ENCODE results near the gene DIS3L2.

- TF ChIP-seq, protein P1, sequence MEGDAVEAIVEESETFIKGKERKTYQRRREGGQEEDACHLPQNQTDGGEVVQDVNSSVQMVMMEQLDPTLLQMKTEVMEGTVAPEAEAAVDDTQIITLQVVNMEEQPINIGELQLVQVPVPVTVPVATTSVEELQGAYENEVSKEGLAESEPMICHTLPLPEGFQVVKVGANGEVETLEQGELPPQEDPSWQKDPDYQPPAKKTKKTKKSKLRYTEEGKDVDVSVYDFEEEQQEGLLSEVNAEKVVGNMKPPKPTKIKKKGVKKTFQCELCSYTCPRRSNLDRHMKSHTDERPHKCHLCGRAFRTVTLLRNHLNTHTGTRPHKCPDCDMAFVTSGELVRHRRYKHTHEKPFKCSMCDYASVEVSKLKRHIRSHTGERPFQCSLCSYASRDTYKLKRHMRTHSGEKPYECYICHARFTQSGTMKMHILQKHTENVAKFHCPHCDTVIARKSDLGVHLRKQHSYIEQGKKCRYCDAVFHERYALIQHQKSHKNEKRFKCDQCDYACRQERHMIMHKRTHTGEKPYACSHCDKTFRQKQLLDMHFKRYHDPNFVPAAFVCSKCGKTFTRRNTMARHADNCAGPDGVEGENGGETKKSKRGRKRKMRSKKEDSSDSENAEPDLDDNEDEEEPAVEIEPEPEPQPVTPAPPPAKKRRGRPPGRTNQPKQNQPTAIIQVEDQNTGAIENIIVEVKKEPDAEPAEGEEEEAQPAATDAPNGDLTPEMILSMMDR (conservative IDR thresholded peaks at IDR 0.05), result no peak
- TF ChIP-seq EZH2 (IDR thresholded peaks at IDR 0.05; ENCODE audit: low read depth), result no peak
Measured at GRCh38 chr2:232211743-232212686, 250.5 kb downstream of the DIS3L2 start.
